HG02852 (cell line): Measurements from ENCODE around the gene RHBDF2.
"Not testable (repeated sequence)": the region's sequence is repeated elsewhere in the genome, so short reads cannot be mapped to it uniquely, and the experiment has no call there.

ENCODE experiments used
- ATAC-seq: cut with Tn5 transposase; IDR thresholded peaks from one replicate; pipeline ENCODE4 v1.9.1; 2021; ENCODE audit warnings: mild to moderate bottlenecking, moderate library complexity; ENCODE audit not compliant: unreplicated experiment

RHBDF2 gene

DNA sequence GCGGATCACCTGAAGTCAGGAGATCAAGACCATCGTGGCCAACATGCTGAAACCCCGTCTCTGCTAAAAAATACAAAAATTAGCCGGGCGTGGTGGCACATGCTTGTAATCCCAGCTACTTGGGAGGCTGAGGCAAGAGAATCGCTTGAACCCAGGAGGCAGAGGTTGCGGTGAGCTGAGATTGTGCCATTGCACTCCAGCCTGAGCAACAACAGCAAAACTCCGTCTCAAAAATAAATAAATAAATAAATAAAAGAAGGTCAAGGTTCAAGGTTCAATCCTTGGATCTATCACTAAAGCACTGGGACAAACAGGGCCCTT is 24.2 kb upstream of the RHBDF2 start:
- ATAC-seq = not testable (repeated sequence)

DNA sequence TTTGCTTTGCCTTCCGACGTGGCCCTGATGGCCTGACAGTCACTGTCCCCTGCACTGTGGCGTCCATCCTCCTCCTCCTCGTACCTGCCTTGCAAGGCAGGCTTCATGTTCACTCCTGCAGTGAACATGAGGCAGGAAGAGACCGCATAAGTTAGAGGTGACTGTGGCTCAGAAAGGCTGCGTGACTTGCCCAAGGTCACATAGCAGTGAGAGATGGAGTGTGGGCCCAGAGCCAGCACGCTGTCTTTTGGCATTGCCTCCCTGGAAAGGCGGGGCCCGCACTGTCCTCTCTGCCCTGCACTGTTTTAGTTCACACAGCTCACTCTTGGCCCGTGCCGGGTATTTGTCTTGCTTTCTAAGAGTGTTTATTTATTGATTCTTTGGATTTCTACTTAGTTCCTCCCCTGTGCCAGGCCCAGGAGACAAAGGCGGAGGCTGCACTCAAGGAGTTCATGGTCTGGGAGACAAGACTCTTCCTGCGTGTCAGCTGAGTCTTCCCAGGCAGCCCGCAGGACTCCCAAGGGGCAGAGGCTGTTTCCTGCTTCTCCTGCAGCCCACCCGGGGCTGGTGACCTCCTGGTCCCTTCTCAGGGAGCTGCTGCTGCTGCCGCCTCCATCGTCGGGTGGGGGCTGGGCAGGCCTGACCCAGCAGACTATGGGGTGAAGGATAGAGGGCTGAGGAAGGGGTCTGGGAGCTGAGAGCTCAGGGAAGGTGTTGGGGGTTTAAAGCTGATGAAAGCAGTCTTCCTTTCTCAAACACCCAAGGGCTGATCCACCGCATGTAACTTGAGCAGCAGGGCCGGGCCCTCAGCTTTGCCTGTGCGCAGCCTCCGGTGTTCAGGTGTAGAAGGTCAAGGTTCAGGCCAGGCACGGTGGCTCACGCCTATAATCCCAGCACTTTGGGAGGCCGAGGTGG is 23.6 kb upstream of the RHBDF2 start:
- no peak for ATAC-seq

DNA sequence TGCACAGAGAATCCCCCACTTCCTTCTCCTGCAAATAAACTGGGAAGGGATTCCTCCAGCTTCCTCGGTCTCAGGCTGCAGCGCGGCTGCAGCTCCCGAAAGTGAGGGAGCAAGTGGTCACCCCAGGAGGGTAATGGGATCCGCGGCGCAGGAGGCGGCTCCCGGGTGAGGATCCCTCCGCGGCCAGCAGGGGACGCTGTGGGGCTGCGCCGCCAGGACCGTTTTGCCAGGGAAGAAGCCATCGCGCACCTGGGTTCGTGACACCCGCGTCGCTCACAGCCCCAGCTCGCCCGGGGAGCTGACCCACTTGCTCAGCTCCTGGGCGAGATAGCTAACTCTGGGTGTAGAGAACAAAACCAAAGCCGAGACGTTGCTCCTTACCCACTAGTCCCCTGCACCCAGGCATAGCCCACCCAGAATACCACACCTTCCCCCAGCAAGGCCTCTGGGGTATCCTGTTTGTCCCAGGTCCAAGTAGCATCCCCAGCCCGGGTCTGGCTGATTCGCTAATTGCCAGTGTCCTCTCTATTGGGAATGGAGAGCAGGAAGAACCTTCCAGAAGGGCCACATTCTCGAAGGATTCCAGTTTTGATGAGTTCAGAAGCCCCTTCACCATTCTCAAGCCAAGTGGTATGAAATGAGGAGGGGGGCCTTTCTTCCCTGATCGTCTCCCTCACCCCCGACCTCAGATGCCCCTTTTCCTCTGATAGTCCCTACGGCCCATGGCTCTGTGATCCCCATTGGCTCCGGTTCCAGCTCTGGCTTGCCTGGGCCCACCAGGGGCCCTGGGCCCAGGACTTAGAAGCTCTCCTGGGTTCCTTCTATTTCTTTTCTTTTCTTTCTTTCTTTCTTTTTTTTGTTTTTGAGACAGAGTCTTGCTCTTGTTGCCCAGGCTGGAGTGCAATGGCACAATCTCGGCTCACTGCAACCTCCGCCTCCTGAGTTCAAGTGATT is 22.1 kb upstream of the RHBDF2 start:
- ATAC-seq = no peak

DNA sequence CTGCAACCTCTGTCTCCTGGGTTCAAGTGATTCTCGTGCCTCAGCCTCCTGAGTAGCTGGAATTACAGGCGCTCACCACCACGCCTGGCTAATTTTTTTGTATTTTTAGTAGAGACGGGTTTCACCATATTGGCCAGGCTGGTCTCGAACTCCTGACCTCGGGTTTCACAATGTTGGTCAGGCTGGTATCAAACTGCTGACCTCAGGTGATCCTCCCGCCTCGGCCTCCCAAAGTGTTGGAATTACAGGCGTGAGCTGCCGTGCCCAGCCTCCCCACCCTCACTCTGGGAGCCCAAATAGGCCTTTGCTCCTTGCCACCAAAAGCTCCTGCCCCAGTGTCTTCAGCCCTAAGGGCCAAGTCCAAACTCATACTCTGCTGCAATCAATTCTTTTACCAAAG is 20.5 kb upstream of the RHBDF2 start:
- ATAC-seq = not testable (repeated sequence)

DNA sequence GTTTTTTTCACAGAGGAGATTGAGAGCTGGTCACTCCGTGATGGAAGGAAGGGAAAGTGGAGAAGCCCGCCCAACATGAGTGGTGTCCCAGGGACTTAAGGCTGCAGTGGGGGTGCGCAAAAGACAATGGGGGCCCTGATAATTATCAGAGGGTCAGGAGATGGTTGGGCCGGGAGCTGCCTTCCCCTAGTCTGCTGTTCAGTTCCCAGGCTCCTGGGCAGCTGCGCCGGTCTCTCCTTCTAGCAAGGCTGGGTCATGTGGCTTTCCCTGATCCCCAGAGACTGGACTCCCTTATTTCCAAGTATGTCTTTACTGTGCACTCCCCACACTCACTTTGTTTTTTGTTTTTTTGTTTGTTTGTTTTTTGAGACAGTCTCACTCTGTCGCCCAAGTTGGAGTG is 20.0 kb upstream of the RHBDF2 start:
- no peak for ATAC-seq

DNA sequence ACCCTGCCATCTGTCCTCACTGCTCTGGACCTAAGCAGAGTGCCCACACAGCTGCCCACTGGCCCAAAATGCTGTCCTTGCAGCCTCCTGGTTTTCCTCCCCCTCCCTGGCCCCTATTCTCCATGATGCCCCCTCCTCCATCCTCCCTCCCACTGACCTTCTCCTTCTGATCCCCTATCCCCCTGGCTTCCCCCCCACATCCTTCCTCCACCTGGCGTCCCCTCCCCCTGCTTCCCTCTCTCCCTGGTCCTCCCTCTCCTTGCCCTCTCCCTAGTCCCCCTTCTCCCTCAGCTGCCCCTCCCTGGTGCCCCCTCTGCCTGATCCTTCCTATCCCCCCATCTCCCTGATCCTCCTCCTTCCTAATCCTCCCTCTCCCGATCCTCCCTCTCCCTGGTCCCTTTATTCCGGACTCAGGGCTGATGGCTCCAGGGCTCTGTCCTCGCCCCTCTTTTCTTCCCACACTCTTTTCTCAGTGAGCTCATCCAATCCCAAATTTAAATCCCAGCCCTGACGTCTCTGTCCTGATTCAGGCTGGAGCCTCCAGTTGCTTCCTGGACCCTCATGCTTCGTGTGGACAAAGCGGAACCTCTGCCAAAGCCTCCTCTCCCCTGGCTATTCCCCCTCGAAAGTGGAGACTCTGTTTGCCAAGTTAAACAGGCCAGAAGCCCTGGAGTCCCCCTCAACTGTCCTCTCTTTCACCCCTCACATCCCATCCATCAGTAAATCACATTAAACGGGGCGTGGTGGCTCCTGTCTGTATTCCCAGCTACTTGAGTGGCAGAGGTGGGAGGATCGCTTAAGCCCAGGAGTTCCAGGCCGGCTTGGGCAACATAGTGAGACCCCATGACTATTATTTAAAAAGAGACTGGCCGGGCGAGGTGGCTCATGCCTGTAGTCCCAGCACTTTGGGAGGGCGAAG is 18.1 kb upstream of the RHBDF2 start:
- no peak for ATAC-seq

DNA sequence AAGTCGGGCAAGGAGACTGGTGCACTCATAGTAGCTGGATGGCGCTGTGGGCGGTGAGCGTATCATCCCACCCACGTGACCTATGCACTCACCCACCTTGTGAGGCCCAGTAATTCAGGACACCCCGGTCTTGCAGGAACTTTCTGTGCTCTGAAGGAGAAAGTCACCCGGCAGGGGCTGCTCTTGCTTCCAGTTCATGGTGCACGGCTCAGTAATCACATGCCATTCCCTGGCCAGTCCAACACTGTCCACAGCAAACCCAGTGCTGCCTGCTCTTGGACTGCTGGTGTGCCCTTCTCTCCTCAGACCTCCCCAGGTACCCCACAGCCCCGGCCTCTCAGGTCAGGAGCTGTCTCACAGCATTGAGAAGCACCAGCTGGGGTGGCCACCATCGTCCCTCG is 16.4 kb upstream of the RHBDF2 start:
- ATAC-seq = no peak

DNA sequence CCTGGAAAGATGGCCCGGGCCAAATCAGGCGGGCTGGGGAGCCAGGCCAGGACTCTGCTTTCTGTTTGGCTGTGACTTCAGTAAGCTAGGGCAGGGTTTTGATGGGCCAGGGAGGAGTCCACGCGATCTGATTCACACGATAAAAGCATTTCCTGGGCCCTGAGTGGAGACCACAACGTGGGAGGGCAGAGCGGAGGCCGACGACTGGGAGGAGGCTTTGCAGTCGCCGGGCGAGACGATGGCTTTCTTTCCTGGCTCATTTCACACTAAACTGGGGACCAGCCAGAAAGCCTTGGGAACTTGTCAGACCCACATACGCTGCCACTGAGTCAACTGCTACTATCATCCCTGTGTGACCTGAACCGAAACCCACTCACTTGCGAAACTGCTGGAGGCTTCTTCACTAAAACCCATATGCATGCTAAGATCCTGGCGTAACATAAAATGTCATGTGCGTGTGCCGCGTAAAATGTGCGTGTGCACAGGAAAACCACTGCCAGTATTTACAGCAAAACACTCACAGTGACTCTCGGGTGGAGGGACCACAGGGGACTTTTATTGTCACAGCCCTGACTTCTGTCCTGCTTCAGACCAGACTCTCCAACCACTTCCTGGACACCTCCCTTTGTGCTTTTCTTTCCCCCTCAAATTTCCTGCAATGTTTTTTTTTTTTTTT is 14.2 kb upstream of the RHBDF2 start:
- ATAC-seq = peak; percentile 67

DNA sequence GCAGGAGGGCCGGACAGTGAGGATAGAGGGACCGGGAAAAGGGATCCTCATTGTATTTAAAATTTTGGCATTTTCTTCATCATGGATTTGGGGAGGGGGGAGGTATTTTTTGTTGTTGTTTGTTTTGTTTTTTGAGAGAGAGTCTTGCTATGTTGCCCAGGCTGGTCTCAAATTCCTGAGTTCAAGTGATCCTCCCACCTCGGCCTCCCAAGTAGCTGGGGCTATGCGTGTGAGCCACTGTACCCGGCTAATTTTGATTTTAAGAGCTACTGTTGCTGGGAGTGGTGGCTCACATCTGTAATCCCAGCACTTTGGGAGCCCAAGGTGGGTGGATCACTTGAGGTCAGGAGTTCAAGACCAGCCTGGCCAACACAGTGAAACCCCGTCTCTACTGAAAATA is 13.1 kb upstream of the RHBDF2 start:
- ATAC-seq = not testable (repeated sequence)

DNA sequence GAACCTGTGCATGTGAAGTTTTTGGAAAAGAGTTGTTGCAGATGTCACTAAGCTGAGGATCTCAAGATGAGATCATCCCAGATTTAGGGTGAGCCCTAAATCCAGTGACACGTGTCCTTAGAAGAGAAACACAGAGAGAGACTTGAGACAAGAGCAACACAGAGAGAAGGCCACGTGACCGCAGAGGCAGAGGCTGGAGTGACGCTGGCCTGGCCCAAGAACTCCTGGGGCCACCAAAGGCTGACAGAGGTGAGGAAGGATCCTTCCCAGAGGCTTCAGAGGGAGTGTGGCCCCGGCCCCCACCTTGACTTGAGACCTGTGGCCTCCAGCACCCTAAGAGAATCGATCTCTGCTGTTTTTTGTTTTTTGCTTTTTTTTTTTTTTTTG is 12.1 kb upstream of the RHBDF2 start:
- no peak for ATAC-seq

DNA sequence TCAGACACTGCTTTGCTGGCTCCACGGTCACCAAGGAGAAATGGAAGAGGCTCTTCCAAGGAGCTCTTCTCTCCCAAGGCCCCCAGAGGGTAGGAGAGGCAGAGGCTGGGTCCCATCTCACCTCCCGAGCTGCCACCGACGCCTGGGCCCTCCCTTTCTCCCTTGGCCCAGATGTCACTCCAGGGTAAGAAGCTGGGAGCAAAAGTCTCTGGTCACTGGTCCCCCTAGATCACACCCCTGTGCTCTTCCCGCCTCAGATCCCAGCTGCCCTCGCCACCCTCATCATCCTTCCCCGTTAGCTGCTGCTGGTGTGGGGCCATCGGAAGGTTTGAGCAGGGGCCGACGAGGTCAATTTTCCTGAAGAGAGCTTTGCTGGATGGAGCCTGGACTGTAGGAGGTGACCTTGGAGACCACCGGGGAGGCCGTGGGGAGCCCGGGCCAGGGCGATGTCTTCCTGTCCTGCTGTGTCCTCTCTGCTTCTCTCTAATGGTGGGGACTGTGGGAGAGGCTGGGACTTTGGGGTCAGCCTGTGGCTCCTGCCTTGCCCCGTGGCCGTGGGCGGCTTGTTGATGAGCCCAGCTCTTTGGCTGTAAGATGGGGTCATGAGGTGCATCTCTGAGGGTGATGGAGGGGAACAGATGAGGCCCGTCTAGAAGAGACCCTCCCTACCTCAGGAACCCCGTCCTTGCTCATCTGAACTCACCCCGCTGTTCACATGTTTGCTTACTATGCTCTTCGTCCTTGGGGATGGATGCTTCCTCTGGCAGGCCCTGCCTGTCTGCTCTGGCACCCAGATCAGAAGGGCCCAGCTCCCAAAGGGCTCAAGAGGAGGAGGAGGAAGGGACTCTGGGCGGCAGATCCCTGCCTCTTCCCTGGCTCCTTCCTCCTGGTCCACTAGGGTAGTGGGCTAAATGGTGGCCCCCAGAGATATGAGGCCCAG is 11.4 kb upstream of the RHBDF2 start:
- ATAC-seq = no peak

DNA sequence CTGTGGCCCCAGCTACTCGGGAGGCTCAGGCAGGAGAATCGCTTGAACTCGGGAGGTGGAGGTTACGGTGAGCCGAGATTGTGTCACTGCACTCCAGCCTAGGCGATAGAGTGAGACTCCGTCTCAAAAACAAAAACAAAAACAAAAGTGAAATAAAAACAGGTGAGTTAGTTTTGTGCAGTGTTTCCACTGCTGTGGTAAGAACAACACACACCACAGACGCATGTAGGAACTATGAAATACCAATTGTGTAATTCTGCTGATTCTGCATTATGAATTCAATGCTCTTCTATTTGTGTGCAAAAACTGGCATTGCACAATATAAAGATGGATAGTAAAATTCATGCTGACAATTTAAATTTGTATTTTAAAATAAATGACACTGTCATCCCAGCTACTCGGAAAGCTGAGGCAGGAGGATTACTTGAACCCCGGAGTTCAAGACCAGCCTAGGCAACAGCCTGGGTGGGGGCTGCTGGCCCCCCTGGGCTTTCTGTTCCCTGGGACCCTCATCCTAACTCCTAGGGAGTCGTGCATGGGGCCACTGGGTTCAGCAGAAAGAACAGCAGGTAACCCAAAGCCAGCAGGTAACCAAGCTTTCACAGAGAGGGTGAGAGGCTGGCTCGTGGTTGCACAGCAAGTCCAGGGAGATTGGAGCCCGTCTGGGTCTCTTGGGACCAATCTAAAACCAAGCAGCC is 10.6 kb upstream of the RHBDF2 start:
- no peak for ATAC-seq

DNA sequence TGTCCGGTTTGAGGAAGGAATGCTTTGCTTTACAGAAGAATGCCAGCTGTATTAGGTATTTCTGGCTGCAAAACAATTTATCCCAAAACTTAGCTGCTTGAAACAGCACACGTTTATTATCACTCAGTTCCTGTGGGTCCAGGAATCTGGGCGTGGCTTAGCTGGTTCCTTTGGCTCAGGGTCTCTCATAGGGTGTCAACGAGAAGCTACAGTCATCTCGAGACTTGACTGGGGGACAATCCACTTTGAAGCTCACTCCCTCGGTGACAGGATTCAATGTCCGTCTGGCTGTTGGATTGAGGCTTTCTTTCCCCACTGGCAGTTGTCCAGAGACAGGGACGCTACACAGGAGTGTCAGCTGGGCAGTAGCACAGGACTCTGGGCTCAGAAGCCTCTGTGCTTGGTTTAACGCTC is 9.6 kb upstream of the RHBDF2 start:
- ATAC-seq = no peak

DNA sequence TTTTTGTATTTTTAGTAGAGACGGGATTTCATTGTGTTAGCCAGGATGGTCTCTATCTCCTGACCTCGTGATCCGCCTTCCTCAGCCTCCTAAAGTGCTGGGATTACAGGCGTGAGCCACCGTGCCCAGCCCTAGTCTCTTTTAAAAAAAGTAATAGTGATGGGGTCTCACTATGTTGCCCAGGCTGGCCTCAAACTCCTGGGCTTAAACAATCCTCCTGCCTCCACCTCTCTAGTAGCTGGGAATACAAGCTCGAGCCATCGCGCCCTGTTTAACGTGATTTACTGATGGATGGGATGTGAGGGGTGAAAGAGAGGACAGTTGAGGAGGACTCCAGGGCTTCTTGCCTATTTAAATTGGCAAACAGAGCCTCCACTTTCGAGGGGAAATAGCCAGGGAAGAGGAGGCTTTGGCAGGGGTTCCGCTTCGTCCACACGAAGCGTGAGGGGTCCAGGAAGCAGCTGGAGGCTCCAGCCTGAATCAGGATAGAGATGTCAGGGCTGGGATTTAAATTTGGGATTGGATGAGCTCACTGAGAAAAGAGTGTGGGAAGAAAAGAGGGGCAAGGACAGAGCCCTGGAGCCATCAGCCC is 7.3 kb upstream of the RHBDF2 start:
- not testable (repeated sequence) for ATAC-seq

DNA sequence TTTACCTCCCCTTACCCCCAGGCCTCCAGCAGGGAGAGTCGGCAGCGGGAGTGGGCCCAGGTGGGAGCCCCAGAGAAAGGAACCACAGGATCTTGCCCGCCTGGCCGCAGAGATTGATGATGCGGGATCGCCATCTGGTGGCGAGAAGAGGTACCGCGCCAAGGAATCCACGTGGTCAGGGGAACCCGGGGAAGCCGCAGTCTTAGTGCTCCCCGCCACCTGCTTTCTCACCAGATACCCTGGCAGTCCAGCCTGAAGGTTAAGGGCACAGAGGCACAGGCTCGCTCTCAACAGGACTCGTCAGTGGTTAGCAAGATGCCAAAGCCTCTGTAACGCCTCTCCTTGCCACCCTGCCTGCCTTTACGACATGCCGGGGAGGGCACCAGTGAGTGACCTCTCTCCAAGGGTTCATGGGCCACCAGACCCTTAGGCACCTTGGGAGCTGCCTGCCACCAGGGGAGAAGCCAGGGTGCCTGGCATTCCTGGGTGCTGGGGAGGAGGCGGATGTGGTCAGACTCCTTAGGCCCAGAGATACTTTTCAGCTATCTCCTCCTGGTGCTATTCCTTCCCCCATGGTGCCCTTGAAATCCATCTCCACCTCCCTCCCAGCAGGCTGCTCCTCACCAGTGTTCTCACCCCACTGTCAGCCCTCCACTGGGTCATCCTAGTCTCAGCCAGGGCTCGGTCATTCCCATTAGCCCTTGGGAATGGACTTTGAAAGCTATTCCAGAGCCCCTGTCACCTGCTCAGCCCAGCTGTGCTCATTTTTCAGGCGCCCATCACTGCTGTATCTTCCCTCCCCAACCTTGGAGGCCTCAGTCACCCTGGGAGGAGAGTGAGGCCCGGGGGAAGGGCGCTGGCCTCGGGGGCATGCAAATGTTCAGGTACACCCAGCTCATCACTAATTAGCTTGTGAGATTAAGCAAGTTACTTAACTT is 5.5 kb upstream of the RHBDF2 start:
- ATAC-seq = no peak

DNA sequence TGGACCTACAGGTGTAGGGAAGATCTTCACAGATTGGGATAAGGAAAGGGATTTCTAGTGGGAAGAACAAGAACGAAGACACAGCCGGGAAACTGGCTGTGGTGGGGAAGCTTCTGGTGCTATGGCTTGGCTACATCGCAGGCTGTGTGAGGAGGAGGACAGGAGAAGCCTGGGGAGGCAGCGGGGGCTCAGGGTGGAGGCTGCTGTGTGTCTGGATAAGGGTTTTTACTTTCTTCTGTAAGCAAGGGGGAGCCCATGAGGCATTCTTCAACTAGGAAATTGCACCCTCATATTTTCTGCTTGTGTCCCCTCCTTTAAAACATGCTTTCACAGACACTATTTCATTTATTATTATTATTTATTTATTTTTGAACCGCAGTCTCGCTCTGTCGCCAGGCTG is 2.9 kb upstream of the RHBDF2 start:
- no peak for ATAC-seq
